SU-DHL-6 (cell line): ENCODE measurements around the gene ADPRHL1.

Source experiments
- CTCF ChIP-seq: fragments of 200-600 bp; sonication (generic); IDR thresholded peaks from one replicate; pipeline ENCODE4 v1.5.1; 2017; ENCODE audit warnings: antibody characterized with exemption, mild to moderate bottlenecking, low read length, moderate library complexity; ENCODE audit not compliant: insufficient read depth, poor library complexity, severe bottlenecking
- EZH2phosphoT487 ChIP-seq: fragments of 200-600 bp; sonication (generic), shearing (Covaris generic); conservative IDR thresholded peaks from 2 replicates; pipeline ENCODE4 v1.6.1; 2018; ENCODE audit warnings: mild to moderate bottlenecking, antibody characterized with exemption, low read length, moderate library complexity, mixed read lengths

- TF ChIP-seq CTCF (no peak), EZH2phosphoT487 (no peak)
Measured at GRCh38 chr13:113402471-113403254, 50.6 kb downstream of the ADPRHL1 start.
